Endodermal cell (in vitro differentiated cells): Measurements from ENCODE around the gene DCAKD. TPM values are rescaled to one million over a fixed set of nuclear protein-coding genes. Genes with fewer than 3 reads are reported as not detected.

Experiments used
- DNase-seq: peaks from one replicate; pipeline ENCODE4 v3.0.0-alpha.2; 2017
- H3K27ac ChIP-seq: 2 replicates; pipeline ENCODE4 v1.5.1; 2013; ENCODE audit warnings: mild to moderate bottlenecking, low read depth, low read length, moderate library complexity
- H3K27me3 ChIP-seq: 2 replicates; pipeline ENCODE4 v1.6.1; 2013; ENCODE audit warnings: mild to moderate bottlenecking, low read length, moderate library complexity; ENCODE audit not compliant: insufficient read depth, control insufficient read depth, poor library complexity, severe bottlenecking
- H3K36me3 ChIP-seq: 2 replicates; pipeline ENCODE4 v1.7.0; 2013; ENCODE audit warnings: mild to moderate bottlenecking, low read length, moderate library complexity; ENCODE audit not compliant: control insufficient read depth, insufficient read depth
- H3K4me1 ChIP-seq: one replicate; pipeline ENCODE4 v1.7.0; 2013; ENCODE audit warnings: low read length; ENCODE audit not compliant: control insufficient read depth, insufficient read depth
- H3K4me3 ChIP-seq: 2 replicates; pipeline ENCODE4 v1.5.1; 2013; ENCODE audit warnings: mild to moderate bottlenecking, low read length, moderate library complexity
- H3K9ac ChIP-seq: 2 replicates; pipeline ENCODE4 v1.6.1; 2013; ENCODE audit warnings: mild to moderate bottlenecking, low read length, moderate library complexity; ENCODE audit not compliant: poor library complexity, severe bottlenecking; ENCODE audit errors: extremely low read depth
- H3K9me3 ChIP-seq: 2 replicates; pipeline ENCODE4 v1.6.1; 2013; ENCODE audit warnings: mild to moderate bottlenecking, low read length, moderate library complexity; ENCODE audit not compliant: control insufficient read depth
- H3K27ac Mint-ChIP-seq: 2 replicates; pipeline ENCODE4 v1.8.0; 2020; ENCODE audit warnings: mixed read lengths
- H3K27me3 Mint-ChIP-seq: 2 replicates; pipeline ENCODE4 v1.8.0; 2021; ENCODE audit warnings: mild to moderate bottlenecking, mixed read lengths; ENCODE audit not compliant: insufficient read depth
- H3K36me3 Mint-ChIP-seq: 2 replicates; pipeline ENCODE4 v1.8.0; 2020; ENCODE audit warnings: low read depth, mixed read lengths
- H3K4me1 Mint-ChIP-seq: 2 replicates; pipeline ENCODE4 v1.8.0; 2020; ENCODE audit warnings: mixed read lengths
- H3K4me3 Mint-ChIP-seq: 2 replicates; pipeline ENCODE4 v1.8.0; 2020; ENCODE audit warnings: mild to moderate bottlenecking, moderate library complexity, mixed read lengths
- H3K9me3 Mint-ChIP-seq: 2 replicates; pipeline ENCODE4 v1.8.0; 2020; ENCODE audit warnings: mild to moderate bottlenecking, mixed read lengths
- CTCF ChIP-seq: fragments of 200-600 bp; sonication (generic); conservative IDR thresholded peaks from 2 replicates; pipeline ENCODE4 v1.5.0; 2021; ENCODE audit warnings: antibody characterized with exemption, mild to moderate bottlenecking
- WGBS, 2 experiments: methylation state at CpG; one replicate each; pipeline versions ENCODE4 v1.1.5 to v1.1.7; 2013; ENCODE audit warnings: missing lambda C conversion rate in 2 of 2, mixed read lengths in 1 of 2; ENCODE audit not compliant: insufficient coverage in 1 of 2, insufficient read length in 1 of 2; 5-methylcytosine and 5-hydroxymethylcytosine counted together
- total RNA-seq, 2 donors: library from RNA; stranded (reverse); fragmentation: NEBNext Ultra II Directional in 1 of 2; extraction: Animal tissue kit (Norgen Biotek cat#: 25700) in 1 of 2; gene quantifications; 2 replicates in 1 of 2; 3 replicates in 1 of 2; pipeline ENCODE4 v1.2.1, GENCODE V29; 2021

Gene DCAKD
- total RNA-seq, 2 donors from 2014 or later, result 54.5 to 69.4 TPM

- H3K9ac ChIP-seq, result no peak overlapping the region
- peaks cover 48% of the 10 kb centered on the region for H3K36me3 Mint-ChIP-seq
- no peak overlapping the region for H3K4me3 ChIP-seq
- no peaks in the 10 kb centered on the region for H3K9me3 Mint-ChIP-seq
- no peak for TF ChIP-seq CTCF
- H3K27ac ChIP-seq, result no peak overlapping the region
- no peaks in the 10 kb centered on the region for H3K27me3 Mint-ChIP-seq
- H3K9me3 ChIP-seq, result no peaks in the 10 kb centered on the region
- no peaks in the 10 kb centered on the region for H3K4me1 Mint-ChIP-seq
- no peak for DNase-seq
- H3K4me3 Mint-ChIP-seq, result no peak overlapping the region
- no peaks in the 10 kb centered on the region for H3K4me1 ChIP-seq
- no peaks in the 10 kb centered on the region for H3K27me3 ChIP-seq
- H3K36me3 ChIP-seq, result peaks cover 56% of the 10 kb centered on the region
- H3K27ac Mint-ChIP-seq, result no peak overlapping the region
- 96% methylated on average over 6 of the region's 6 CpGs for WGBS, 2 experiments
These were observed 20.7 kb downstream of the DCAKD start for GRCh38 chr17:45030733-45031132.

GRCh38 chr17:45029758-45030423 is 21.5 kb downstream of the DCAKD start:
- Histone ChIP-seq H3K4me1 (no peaks in the 10 kb centered on the region), H3K36me3 (peaks cover 62% of the 10 kb centered on the region), H3K9ac (no peak overlapping the region), H3K9me3 (no peaks in the 10 kb centered on the region), H3K27me3 (no peaks in the 10 kb centered on the region), H3K4me3 (no peak overlapping the region), H3K27ac (no peak overlapping the region)
- H3K27me3 Mint-ChIP-seq, result no peaks in the 10 kb centered on the region
- no peaks in the 10 kb centered on the region for H3K4me1 Mint-ChIP-seq
- H3K9me3 Mint-ChIP-seq, result no peaks in the 10 kb centered on the region
- H3K36me3 Mint-ChIP-seq, result peaks cover 47% of the 10 kb centered on the region
- TF ChIP-seq CTCF, result no peak
- no peak overlapping the region for H3K4me3 Mint-ChIP-seq
- no peak for DNase-seq
- no peak overlapping the region for H3K27ac Mint-ChIP-seq
- 96 to 97% methylated on average over 16 to 17 of the region's 17 CpGs for WGBS, 2 experiments

GRCh38 chr17:45029096-45029495 is 22.3 kb downstream of the DCAKD start:
- H3K4me3 Mint-ChIP-seq, result no peak overlapping the region
- 93 to 98% methylated on average over 7 of the region's 7 CpGs for WGBS, 2 experiments
- no peaks in the 10 kb centered on the region for H3K27me3 Mint-ChIP-seq
- peaks cover 41% of the 10 kb centered on the region for H3K36me3 Mint-ChIP-seq
- Histone ChIP-seq H3K27me3 (no peaks in the 10 kb centered on the region), H3K4me1 (no peaks in the 10 kb centered on the region), H3K9ac (no peak overlapping the region), H3K9me3 (no peaks in the 10 kb centered on the region), H3K4me3 (no peak overlapping the region), H3K27ac (no peak overlapping the region), H3K36me3 (peaks cover 54% of the 10 kb centered on the region)
- no peak for TF ChIP-seq CTCF
- no peak for DNase-seq
- H3K27ac Mint-ChIP-seq, result no peak overlapping the region
- H3K9me3 Mint-ChIP-seq, result no peaks in the 10 kb centered on the region
- no peaks in the 10 kb centered on the region for H3K4me1 Mint-ChIP-seq
